Small intestine (tissue), 7 donors: ENCODE results near the gene GEN1. TPM values are rescaled to one million over a fixed set of nuclear protein-coding genes. Genes with fewer than 3 reads are reported as not detected.

Source experiments
- DNase-seq, 2 donors: peaks; one replicate each; pipeline versions ENCODE4 v3.0.0 to v3.0.0-alpha.2; 2013
- FAIRE-seq: peaks from 2 replicates; lab custom pipeline; 2012; peaks lifted over from hg19 to GRCh38; lab: Jason Lieb, UNC
- H3K27ac ChIP-seq, 3 donors: one replicate each; pipeline ENCODE4 v1.5.1; 2013; ENCODE audit warnings: low read length in 2 of 3, mild to moderate bottlenecking in 2 of 3, control low read depth in 1 of 3, inconsistent platforms in 1 of 3, low read depth in 1 of 3, moderate library complexity in 1 of 3
- H3K27me3 ChIP-seq, 3 donors: one replicate each; pipeline ENCODE4 v1.6.1; 2013; ENCODE audit warnings: low read length in 3 of 3, inconsistent platforms in 1 of 3; ENCODE audit not compliant: control insufficient read depth in 3 of 3, insufficient read depth in 3 of 3
- H3K36me3 ChIP-seq, 3 donors: one replicate each; pipeline ENCODE4 v1.6.1; 2013; ENCODE audit warnings: low read length in 3 of 3, inconsistent platforms in 1 of 3, low read depth in 1 of 3, mild to moderate bottlenecking in 1 of 3, moderate library complexity in 1 of 3; ENCODE audit not compliant: control insufficient read depth in 3 of 3, insufficient read depth in 2 of 3
- H3K4me1 ChIP-seq, 3 donors: one replicate each; pipeline ENCODE4 v1.6.1; 2013; ENCODE audit warnings: low read length in 2 of 3, inconsistent platforms in 1 of 3, low read depth in 1 of 3, mild to moderate bottlenecking in 1 of 3, moderate library complexity in 1 of 3; ENCODE audit not compliant: control insufficient read depth in 3 of 3, insufficient read depth in 2 of 3
- H3K4me3 ChIP-seq, 3 donors: one replicate each; pipeline ENCODE4 v1.5.1; 2013; ENCODE audit warnings: low read length in 3 of 3, control low read depth in 1 of 3, inconsistent platforms in 1 of 3, low read depth in 1 of 3, mild to moderate bottlenecking in 1 of 3, moderate library complexity in 1 of 3
- H3K9me3 ChIP-seq, 2 donors: one replicate each; pipeline ENCODE4 v1.6.1; 2013; ENCODE audit warnings: low read depth in 1 of 2, low read length in 1 of 2; ENCODE audit not compliant: control insufficient read depth in 2 of 2, insufficient read depth in 1 of 2
- WGBS, 3 donors: extraction: QIAGEN DNeasy Blood & Tissue Kit; methylation state at CpG; one replicate each; pipeline ENCODE4 v1.1.7; 2013; 5-methylcytosine and 5-hydroxymethylcytosine counted together
- polyA plus RNA-seq, 4 donors: library from polyadenylated mRNA; stranded (reverse) in 3 of 4; unstranded in 1 of 4; fragments of 200-250 nt in 3 of 4; fragments of 120-200 nt in 1 of 4; gene quantifications; one replicate each; pipeline versions ENCODE4 v1.2.1 to v1.2.3, GENCODE V29; 2013
- donor health status: healthy with polysubstance abuse.
- donor health status: control.
- donor health status: control.
- donor health status: Bipolar disorder and iron deficiency.
- donor health status: healthy.

Gene GEN1
- polyA plus RNA-seq, 4 donors: 1.1 to 9.5 (median 3.4) TPM

DNA sequence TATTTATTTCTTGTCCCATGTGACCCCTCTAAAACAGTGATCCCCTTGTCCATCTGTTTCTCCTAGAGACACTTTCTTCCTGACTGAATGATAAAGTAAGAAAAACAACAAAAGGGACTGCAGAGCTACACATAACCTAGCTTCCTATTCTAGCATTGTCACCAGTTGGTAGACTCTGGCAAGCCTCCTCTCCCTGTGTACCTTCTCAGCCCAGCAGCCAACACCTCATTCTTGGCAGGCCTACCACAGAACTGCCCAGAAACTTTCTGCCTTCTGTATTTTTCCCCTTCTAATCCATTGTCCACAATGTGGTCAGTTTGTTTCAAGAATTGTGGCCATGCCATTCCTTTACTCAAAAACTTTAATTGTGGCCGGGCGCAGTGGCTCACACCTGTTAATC is 13.7 kb upstream of the GEN1 start:
- DNase-seq: no peak
- WGBS, 3 donors: 92 to 99% (median 98%) methylated on average over 2 of the region's 2 CpGs

DNA sequence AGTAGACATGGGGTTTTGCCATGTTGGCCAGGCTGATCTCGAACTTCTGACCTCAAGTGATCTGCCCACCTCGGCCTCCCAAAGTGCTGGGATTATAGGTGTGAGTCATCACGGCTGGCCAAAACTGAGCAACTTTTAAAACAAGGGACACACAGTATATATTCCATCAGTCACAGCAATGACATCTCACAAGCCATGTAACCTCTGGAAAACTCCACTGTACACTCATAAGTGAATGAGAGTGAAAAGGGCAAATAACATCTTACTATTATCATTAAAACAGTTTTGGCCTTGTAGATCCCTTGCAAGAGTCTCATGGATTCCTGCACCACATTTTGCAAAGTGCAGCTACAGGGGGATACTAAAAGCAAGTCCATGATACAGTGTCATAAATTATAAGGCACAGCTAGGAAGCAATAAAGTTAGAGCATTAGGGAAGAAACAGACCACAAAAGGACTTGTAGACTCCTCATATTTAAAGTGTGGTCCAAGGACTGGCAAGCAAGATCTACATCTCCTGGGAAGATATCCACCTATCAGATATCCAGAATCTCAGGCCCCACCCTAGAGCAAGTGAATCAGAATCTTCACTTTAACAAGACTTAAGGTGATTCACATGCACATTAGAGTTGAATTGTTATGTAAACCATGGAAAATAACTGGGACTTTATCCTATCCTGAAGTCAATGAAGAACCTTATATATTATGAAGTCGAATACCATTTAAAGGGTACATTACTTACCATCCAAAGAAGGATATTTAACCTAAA is 6.1 kb upstream of the GEN1 start:
- Histone ChIP-seq H3K4me3 (no peak overlapping the region), H3K36me3 (peaks cover 0 to 3% (median 0%) of the 10 kb centered on the region in 3 donors), H3K27me3 (no peaks in the 10 kb centered on the region), H3K9me3 (no peaks in the 10 kb centered on the region), H3K27ac (no peak overlapping the region), H3K4me1 (peaks cover 0 to 5% (median 0%) of the 10 kb centered on the region in 3 donors)
- FAIRE-seq (no peak), DNase-seq (no peak)
- 89 to 90% (median 89%) methylated on average over 4 of the region's 4 CpGs for WGBS, 3 donors

More for the DNA sequence above, 13.7 kb upstream of the GEN1 start:
- no peak for FAIRE-seq
- no peaks in the 10 kb centered on the region for H3K27me3 ChIP-seq
- H3K4me1 ChIP-seq: no peaks in the 10 kb centered on the region
- H3K4me3 ChIP-seq: no peak overlapping the region
- H3K36me3 ChIP-seq: peaks cover 3 to 18% (median 15%) of the 10 kb centered on the region in 3 donors
- no peak overlapping the region for H3K27ac ChIP-seq
- H3K9me3 ChIP-seq: no peaks in the 10 kb centered on the region

DNA sequence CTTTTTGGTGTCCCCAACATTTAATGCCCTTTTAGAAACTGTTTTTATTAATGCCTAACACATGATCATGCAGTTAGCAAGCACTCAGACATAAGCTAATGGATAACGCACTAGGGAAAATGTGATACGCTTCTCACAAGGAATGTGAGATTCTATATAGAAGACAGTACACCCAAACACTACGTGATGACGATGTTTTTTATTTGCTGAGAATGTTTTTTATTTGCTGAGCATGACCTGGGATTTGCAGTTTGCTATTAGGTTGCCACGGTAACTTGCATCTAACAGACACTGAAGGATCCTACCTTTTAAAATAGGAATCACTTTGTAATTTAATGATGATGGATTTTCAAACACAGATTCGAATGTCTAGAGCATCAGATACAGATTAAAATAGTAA is 5.2 kb upstream of the GEN1 start:
- peaks cover 0 to 3% (median 0%) of the 10 kb centered on the region in 3 donors for H3K36me3 ChIP-seq
- H3K27me3 ChIP-seq: no peaks in the 10 kb centered on the region
- H3K27ac ChIP-seq: no peak overlapping the region
- 89 to 96% (median 95%) methylated on average over 6 of the region's 6 CpGs for WGBS, 3 donors
- H3K4me1 ChIP-seq: peaks cover 0 to 5% (median 0%) of the 10 kb centered on the region in 3 donors
- FAIRE-seq: no peak
- no peaks in the 10 kb centered on the region for H3K9me3 ChIP-seq
- DNase-seq: no peak
- no peak overlapping the region for H3K4me3 ChIP-seq

DNA sequence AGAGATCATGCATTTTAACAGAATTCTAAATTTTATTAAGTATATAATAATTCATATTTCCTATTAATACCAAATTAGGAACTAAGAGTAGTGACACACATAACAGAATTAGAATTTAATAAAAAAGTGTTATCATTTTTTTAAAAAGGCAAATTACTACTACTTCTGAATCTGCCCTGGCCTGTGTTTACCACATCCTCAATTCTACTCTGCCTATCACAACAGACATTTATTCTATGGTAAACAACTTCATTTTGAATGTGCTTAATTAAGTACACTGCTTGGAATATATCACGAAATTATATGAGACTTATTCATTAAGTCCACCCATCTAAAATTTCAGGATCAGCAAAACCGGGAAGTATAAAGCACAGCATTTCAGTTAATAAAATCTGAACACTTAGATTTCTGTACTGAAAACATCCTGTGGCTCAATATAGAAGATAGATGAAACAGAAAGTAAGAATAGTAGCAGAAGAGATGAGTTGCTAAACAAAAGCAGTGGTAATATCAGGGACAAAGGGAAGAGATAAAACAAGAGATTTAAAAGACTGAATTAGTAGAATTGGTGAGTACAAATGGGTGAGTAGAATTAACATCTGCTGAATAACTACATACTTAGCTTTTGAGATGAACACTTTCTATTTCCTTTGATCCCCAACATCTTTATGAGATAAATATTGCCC is 4.0 kb upstream of the GEN1 start:
- Histone ChIP-seq H3K4me1 (peaks cover 0 to 5% (median 0%) of the 10 kb centered on the region in 3 donors), H3K27ac (no peak overlapping the region), H3K9me3 (no peaks in the 10 kb centered on the region), H3K27me3 (no peaks in the 10 kb centered on the region), H3K4me3 (no peak overlapping the region), H3K36me3 (no peaks in the 10 kb centered on the region)
- DNase-seq (no peak), FAIRE-seq (no peak)
- 75 to 84% (median 75%) methylated on average over 2 of the region's 2 CpGs for WGBS, 3 donors

DNA sequence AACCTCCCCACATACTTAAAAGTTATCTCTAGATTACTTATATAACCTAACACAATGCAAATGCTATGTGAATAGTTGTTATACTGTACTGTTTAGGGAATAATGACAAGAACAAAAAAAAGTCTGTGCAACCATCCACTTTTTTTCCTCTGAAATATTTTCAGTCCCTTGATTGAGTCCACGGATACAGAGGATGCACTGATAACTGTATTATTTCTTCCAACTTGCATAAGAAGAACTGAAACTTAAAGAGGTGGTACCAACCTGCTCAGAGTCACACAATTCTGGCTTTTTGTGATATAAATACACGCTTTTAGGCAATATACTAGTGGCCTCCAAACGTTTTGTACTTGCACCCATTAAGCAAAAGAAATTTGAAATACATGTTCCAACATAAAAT is 1.7 kb upstream of the GEN1 start:
- H3K27ac ChIP-seq: no peak overlapping the region
- FAIRE-seq (no peak), DNase-seq (no peak)
- H3K4me3 ChIP-seq: no peak overlapping the region
- peaks cover 0 to 10% (median 0%) of the 10 kb centered on the region in 3 donors for H3K4me1 ChIP-seq
- no peaks in the 10 kb centered on the region for H3K9me3 ChIP-seq
- 42 to 54% (median 49%) methylated on average over 3 of the region's 3 CpGs for WGBS, 3 donors
- H3K36me3 ChIP-seq: no peaks in the 10 kb centered on the region
- H3K27me3 ChIP-seq: no peaks in the 10 kb centered on the region

DNA sequence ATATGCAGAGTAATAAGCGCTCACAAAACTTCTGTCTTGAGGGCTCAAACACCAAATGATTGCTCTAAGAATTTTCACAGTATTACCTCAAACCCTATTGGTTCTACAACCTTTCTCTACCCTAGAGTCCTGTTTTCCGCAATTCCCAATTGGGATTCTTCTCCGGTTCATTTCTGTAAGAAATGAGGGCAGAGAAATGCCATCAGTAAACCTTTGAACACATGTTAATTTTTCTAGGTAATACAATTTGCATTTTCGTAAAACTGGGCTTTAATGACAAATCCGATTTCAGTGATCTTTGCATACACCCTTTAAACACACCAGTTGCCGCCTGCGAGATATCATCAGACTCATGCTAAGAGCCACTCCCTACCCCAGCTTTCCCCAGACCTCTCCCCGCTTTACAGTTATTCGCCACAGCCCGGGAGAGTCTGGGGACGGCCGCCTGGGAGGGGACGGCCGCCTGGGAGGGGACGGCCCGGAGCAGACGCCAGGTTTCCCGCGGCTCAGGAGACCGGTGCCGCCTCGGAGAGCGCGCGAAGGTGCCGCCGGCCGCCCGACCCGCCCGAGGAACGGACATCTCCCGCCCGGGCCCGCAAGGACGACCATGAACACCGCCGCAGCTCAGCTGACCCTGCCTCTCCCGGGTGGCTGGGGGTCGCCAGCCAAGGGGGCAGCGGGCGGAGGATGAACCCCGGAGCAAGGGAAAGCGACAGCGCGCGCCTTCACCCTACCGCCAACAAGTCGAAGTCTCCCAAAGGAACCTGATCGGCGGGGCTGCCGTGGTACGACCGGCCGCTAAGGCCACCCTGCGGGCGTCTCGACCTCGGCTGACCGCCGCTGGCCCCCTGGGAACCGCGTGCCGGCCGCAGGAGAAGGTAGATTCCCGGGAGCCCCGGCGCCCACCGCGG is 791 bp upstream of the GEN1 start:
- Histone ChIP-seq H3K9me3 (no peaks in the 10 kb centered on the region), H3K4me3 (peak overlapping the region; percentile 84 to 99 (median 96)), H3K27ac (peak overlapping the region; percentile 79 to 100 (median 99)), H3K36me3 (no peaks in the 10 kb centered on the region), H3K4me1 (peaks cover 0 to 10% (median 0%) of the 10 kb centered on the region in 3 donors), H3K27me3 (no peaks in the 10 kb centered on the region)
- peak in 1 of 2 donors; percentile 61 for DNase-seq
- WGBS, 3 donors: 1% methylated on average over 58 to 70 of the region's 70 CpGs
- no peak for FAIRE-seq

DNA sequence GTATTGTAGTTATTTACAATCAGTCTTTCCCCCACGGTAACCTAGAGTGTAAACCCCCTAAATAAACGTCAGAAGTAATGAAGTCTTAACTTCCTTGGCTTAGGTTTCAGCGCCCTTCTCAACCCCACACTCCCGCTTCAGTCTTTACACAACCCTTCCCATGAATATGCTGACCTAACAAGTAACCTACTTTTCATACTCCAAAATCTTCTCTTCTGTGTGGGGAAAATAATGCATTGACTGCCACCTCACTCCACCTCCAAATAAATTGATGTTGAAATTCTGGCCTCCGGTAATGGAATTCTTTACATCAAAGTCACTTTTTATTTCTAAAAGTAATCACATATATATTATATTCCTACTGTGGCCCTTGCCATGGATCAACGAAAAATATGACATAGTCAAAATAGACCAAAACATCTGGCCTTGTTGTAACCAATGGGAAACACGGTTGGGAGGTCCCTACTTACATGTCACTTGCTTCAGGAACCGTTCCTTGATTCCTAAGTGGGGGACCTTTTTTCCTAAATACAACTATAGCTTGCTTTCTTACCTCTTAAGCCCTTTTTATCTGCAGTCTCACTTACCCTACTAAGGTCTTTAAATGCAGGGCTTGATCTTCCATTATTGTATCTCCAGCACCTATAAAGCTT is 961 bp downstream of the GEN1 start:
- H3K4me1 ChIP-seq: peaks cover 0 to 10% (median 0%) of the 10 kb centered on the region in 3 donors

More for the DNA sequence above, 961 bp downstream of the GEN1 start:
- H3K9me3 ChIP-seq: no peaks in the 10 kb centered on the region
- DNase-seq: no peak
- H3K4me3 ChIP-seq: peak overlapping the region; percentile 84 to 99 (median 96)
- H3K27ac ChIP-seq: peak overlapping the region in 2 of 3 donors; percentile 99 to 100
- H3K36me3 ChIP-seq: no peaks in the 10 kb centered on the region
- H3K27me3 ChIP-seq: no peaks in the 10 kb centered on the region
- no peak for FAIRE-seq
- 17 to 18% (median 17%) methylated on average over 8 of the region's 8 CpGs for WGBS, 3 donors
